Lower leg skin (tissue), 3 donors: ENCODE data around the gene TMC1.

ENCODE experiments used
- POLR2A ChIP-seq, 2 donors: fragments of 450-650 bp; IDR thresholded peaks; one replicate each; pipeline ENCODE4 v1.6.1; 2016 to 2017; ENCODE audit warnings: antibody characterized with exemption in 2 of 2, mild to moderate bottlenecking in 1 of 2, moderate library complexity in 1 of 2
- TF ChIP-seq, protein P1 (sequence below), 3 donors: fragments of 450-650 bp; IDR thresholded peaks; one replicate each; pipeline ENCODE4 v1.5.1; 2016; ENCODE audit warnings: antibody characterized with exemption in 3 of 3, mild to moderate bottlenecking in 3 of 3, moderate library complexity in 2 of 3

DNA sequence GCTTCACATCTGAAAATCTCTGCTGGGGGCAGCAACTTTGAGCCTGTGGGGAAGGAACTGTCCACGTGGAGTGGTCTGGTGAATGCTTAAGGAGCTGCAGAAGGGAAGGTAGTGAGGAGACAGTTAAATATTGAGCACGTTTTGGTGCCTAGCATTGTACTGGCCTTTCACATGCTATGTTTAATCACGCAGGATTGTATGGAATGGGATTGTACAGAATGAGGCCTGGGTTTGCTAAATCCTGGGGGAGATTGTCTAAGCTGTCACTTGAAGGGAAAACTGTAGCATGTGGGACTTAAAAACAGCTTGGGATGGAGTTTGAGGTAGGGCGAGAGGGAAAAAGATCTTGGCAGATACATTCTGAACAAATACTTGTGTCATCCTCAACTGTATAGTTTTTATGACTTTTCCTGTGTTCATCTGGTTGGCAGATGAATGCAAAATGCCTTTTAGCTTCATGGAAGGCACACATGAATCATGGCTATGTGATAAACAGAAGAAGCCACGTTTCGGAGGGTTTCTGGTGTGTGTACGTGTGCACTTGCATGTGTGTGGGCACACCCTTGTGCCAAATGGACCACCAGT is 106.6 kb downstream of the TMC1 start:
- no peak for TF ChIP-seq POLR2A (IDR thresholded peaks at IDR 0.05)
- TF ChIP-seq, protein P1, sequence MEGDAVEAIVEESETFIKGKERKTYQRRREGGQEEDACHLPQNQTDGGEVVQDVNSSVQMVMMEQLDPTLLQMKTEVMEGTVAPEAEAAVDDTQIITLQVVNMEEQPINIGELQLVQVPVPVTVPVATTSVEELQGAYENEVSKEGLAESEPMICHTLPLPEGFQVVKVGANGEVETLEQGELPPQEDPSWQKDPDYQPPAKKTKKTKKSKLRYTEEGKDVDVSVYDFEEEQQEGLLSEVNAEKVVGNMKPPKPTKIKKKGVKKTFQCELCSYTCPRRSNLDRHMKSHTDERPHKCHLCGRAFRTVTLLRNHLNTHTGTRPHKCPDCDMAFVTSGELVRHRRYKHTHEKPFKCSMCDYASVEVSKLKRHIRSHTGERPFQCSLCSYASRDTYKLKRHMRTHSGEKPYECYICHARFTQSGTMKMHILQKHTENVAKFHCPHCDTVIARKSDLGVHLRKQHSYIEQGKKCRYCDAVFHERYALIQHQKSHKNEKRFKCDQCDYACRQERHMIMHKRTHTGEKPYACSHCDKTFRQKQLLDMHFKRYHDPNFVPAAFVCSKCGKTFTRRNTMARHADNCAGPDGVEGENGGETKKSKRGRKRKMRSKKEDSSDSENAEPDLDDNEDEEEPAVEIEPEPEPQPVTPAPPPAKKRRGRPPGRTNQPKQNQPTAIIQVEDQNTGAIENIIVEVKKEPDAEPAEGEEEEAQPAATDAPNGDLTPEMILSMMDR (IDR thresholded peaks at IDR 0.05): no peak
